HepG2 (cell line): ENCODE results near the gene CSNK1G1. TPM values are rescaled to one million over a fixed set of nuclear protein-coding genes. Genes with fewer than 3 reads are reported as not detected.

Experiments
- ARID3A ChIP-seq: IDR thresholded peaks from 2 replicates; pipeline ENCODE4 v1.6.1; 2012; ENCODE audit warnings: low read depth, low read length, improper control_type of control experiment
- BHLHE40 ChIP-seq: IDR thresholded peaks from 2 replicates; pipeline ENCODE4 v1.6.1; 2011; ENCODE audit warnings: low read length, improper control_type of control experiment
- DPF2 ChIP-seq: sonication (generic); formaldehyde crosslinking; IDR thresholded peaks from 2 replicates; pipeline ENCODE4 v1.4.0; 2020; ENCODE audit warnings: mild to moderate bottlenecking, low read depth, missing genetic modification reagents, borderline replicate concordance
- ETV6 ChIP-seq: sonication (generic); formaldehyde crosslinking; conservative IDR thresholded peaks from 2 replicates; pipeline ENCODE4 v1.4.0; 2020; ENCODE audit warnings: missing genetic modification reagents
- FOXK2 ChIP-seq: fragments of 450-650 bp; IDR thresholded peaks from 2 replicates; pipeline ENCODE4 v1.6.1; 2016
- JUN ChIP-seq: sonication (generic); formaldehyde crosslinking; IDR thresholded peaks from 2 replicates; pipeline ENCODE4 v1.4.0; 2020; ENCODE audit warnings: mild to moderate bottlenecking, missing genetic modification reagents
- MAX ChIP-seq: IDR thresholded peaks from 2 replicates; pipeline ENCODE4 v1.6.1; 2012; ENCODE audit warnings: inconsistent platforms
- MNT ChIP-seq: fragments of 450-650 bp; IDR thresholded peaks from 2 replicates; pipeline ENCODE4 v1.6.1; 2016
- RBM39 ChIP-seq: fragments of 200-400 bp; formaldehyde crosslinking; IDR thresholded peaks from one replicate; pipeline ENCODE4 v1.6.1; 2018; ENCODE audit warnings: antibody characterized with exemption, mild to moderate bottlenecking, low read depth, low read length; ENCODE audit not compliant: poor library complexity, severe bottlenecking
- RNF2 ChIP-seq: fragments of 450-650 bp; conservative IDR thresholded peaks from 2 replicates; pipeline ENCODE4 v1.6.1; 2016; ENCODE audit warnings: low read depth
- RXRA ChIP-seq: sonication (generic); formaldehyde crosslinking; IDR thresholded peaks from 2 replicates; pipeline ENCODE4 v1.5.1; 2020; ENCODE audit warnings: missing genetic modification reagents
- SMARCC2 ChIP-seq: fragments of 450-650 bp; IDR thresholded peaks from 2 replicates; pipeline ENCODE4 v1.6.1; 2017; ENCODE audit warnings: antibody characterized with exemption, mild to moderate bottlenecking
- ZBTB4 ChIP-seq: sonication (generic); formaldehyde crosslinking; IDR thresholded peaks from 2 replicates; pipeline ENCODE4 v1.4.0; 2020; ENCODE audit warnings: missing genetic modification reagents, mild to moderate bottlenecking, borderline replicate concordance
- ZNF281 ChIP-seq: sonication (generic); formaldehyde crosslinking; IDR thresholded peaks from 2 replicates; pipeline ENCODE4 v1.4.0; 2020; ENCODE audit warnings: missing genetic modification reagents, borderline replicate concordance
- ZNF713 ChIP-seq: sonication (generic); formaldehyde crosslinking; IDR thresholded peaks from 2 replicates; pipeline ENCODE4 v1.4.0; 2020; ENCODE audit warnings: mild to moderate bottlenecking, missing genetic modification reagents
- ZNF777 ChIP-seq: sonication (generic); formaldehyde crosslinking; IDR thresholded peaks from 2 replicates; pipeline ENCODE4 v1.4.0; 2020; ENCODE audit warnings: missing genetic modification reagents
- ZSCAN12 ChIP-seq: sonication (generic); formaldehyde crosslinking; IDR thresholded peaks from 2 replicates; pipeline ENCODE4 v1.9.0; 2021; ENCODE audit warnings: mild to moderate bottlenecking, missing genetic modification reagents
- polyA plus RNA-seq, 8 experiments: library from polyadenylated mRNA; depleted of rRNA in 3 of 8; stranded (reverse) in 7 of 8; unstranded in 1 of 8; fragments of >200 nt; fragmentation: Illumina TruSeq in 4 of 8; extraction: Trizol in 4 of 8; gene quantifications; 2 replicates each; pipeline versions ENCODE4 v1.2.1 to v1.2.3, GENCODE V29; 2011 to 2016; ENCODE audit warnings: low read depth in 4 of 8, missing spikeins in 1 of 8, mixed read lengths in 1 of 8; ENCODE audit not compliant: insufficient read depth in 1 of 8
- total RNA-seq, 5 experiments: library from RNA; depleted of rRNA; stranded (reverse); fragments of >200 nt; fragmentation: Illumina TruSeq; extraction: Trizol; gene quantifications; 2 replicates each; pipeline ENCODE4 v1.2.3, GENCODE V29; 2016; ENCODE audit warnings: low read depth in 1 of 5

Gene CSNK1G1
- total and polyA plus RNA-seq, 2 of the 13 experiments (the other 11 are each of a cell fraction or from before 2014, with no cell fraction given), result 8.5 to 12.6 TPM

- TF ChIP-seq ZNF281 (CRISPR knock-in tag) (peak; percentile 34; the same call in 1 of the 2 replicates), FOXK2 (peak; percentile 89), ARID3A (no peak), DPF2 (CRISPR knock-in tag) (no peak), ETV6 (CRISPR knock-in tag) (no peak), RXRA (CRISPR knock-in tag) (peak; percentile 37; the same call in 1 of the 2 replicates), MAX (peak; percentile 77), JUN (CRISPR knock-in tag) (0 out of 2 replicates have a peak, but pooled peaks have one; percentile 36), RNF2 (no peak), MNT (peak; percentile 71), ZNF777 (CRISPR knock-in tag) (no peak), RBM39 (peak; percentile 83), BHLHE40 (peak; percentile 96), ZNF713 (no peak), ZSCAN12 (CRISPR knock-in tag) (no peak), SMARCC2 (no peak), ZBTB4 (no peak)
These were observed 192.9 kb downstream of the CSNK1G1 start, which contains the start of gene PPIB (continued) for GRCh38 chr15:64162869-64163658.
